T-helper 22 cell (primary cell): Measurements from ENCODE around the gene DEDD.

Experiments
- DNase-seq: peaks from one replicate; pipeline ENCODE4 v3.0.0-alpha.2; 2020; ENCODE audit warnings: low read depth

Gene DEDD

GRCh38 chr1:161162806-161163205 is 30.3 kb upstream of the DEDD start:
- no peak for DNase-seq

- DNase-seq = no peak
Observed at GRCh38 chr1:161162052-161162451, 29.6 kb upstream of the DEDD start.

- DNase-seq = no peak
Observed at GRCh38 chr1:161161652-161162051, 29.2 kb upstream of the DEDD start.

GRCh38 chr1:161160671-161161145 is 28.2 kb upstream of the DEDD start:
- no peak for DNase-seq

DNA sequence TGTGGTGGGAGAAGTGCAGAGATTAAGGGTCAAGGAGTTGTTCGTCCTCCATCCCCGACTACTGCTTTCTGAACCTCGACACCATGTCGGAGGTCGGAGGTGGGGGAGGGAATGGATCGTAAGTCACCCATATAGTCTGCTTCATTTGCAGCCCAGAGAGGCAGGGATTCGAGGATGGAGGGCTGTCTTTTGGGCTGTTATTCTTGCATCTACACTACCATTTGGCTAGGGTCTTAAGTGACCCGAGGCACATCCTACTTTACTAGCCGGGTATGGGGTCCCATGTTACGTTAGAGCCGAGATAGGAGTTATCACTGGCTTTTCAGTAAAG is 27.4 kb upstream of the DEDD start:
- no peak for DNase-seq

- DNase-seq = peak; percentile 84
Observed at GRCh38 chr1:161159087-161159912, 26.8 kb upstream of the DEDD start, which contains the start of gene USP21. Gene USP21 (plus strand): TSS chr1:161159500. CDS start chr1:161160641, 1,141 bp downstream.

GRCh38 chr1:161158316-161159010 is 26.0 kb upstream of the DEDD start:
- DNase-seq = no peak

GRCh38 chr1:161157867-161158266 is 25.4 kb upstream of the DEDD start:
- no peak for DNase-seq

GRCh38 chr1:161153682-161154337 is 21.3 kb upstream of the DEDD start, which contains the start of gene UFC1:
Gene UFC1 (plus strand): TSS chr1:161153978. CDS start chr1:161153998, 20 bp downstream.
- peak; percentile 78 for DNase-seq

DNA sequence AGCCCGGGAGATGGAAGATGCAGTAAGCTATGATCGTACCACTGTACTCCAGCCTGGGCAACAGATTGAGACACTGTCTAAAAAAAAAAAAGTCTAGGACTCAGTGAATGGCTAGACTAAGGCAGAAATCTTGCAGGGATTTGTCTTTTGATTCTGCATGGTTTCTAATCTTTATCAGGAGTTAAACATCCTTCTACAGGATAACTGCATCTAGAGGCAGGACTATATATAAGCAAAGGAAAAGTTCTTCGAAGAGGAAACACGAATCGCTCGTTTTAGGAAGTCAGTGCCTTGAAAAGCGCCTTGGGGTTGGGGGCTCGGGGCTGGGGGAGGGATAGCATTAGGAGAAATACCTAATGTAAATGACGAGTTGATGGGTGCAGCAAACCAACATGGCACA is 20.7 kb upstream of the DEDD start:
- no peak for DNase-seq

GRCh38 chr1:161145832-161146231 is 13.4 kb upstream of the DEDD start:
- DNase-seq = no peak

GRCh38 chr1:161140755-161141400 is 8.4 kb upstream of the DEDD start:
- no peak for DNase-seq

DNA sequence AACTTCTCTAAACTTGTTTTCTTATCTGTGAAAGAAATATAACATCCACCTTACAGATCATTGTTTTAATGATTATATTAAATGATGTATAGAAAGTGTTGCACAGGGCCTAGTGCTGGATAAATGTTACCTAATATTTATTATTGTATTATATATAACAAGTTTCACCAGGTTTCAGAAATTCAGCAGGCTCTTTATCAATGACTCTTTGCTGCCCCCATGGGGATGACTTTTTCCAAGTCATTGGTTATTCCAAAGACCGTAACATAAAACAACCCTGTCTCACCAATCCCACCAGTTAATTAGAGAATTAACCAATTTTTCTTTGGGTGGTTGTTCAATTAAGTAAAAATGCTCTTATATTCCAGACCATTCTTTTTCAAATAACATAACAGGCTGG is 7.3 kb upstream of the DEDD start:
- DNase-seq = no peak

DNA sequence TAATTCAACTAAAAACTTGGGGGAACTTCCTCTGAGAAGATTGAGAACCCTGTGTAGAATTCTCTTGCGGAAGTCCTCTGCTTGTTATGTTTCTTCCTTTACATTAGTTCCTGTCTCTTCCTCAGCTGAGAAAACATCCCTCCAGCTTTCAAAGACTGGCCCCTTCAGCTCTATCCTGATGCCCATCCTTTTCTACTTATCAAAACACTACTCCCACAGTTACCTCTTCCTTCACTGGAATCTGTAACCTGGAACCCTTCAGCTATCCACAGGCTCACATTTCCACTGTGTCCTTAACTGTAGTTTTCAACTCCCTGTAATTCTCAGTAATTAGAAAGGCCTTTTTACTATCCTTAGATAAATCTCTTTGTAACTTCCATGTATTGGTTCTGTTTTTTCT is 6.0 kb upstream of the DEDD start:
- no peak for DNase-seq

DNA sequence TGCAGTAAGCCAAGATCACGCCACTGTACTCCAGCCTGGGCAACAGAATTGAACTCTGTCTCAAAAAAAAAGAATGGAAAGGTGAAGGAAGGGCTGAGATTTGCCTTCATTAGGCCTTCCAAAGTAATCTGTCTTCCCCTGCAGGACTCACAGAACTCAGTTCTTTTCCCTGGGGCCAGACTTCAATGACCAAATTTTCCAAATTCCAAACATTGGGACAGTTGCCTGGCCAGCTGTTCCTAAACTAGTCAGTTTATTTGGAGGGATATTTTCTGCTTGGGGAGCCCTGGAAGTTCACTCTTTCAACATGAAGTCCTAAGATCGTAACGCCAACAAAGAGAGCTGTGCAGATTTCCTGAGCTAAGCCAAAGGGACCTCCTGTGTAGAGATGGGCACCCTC is 5.4 kb upstream of the DEDD start:
- no peak for DNase-seq

DNA sequence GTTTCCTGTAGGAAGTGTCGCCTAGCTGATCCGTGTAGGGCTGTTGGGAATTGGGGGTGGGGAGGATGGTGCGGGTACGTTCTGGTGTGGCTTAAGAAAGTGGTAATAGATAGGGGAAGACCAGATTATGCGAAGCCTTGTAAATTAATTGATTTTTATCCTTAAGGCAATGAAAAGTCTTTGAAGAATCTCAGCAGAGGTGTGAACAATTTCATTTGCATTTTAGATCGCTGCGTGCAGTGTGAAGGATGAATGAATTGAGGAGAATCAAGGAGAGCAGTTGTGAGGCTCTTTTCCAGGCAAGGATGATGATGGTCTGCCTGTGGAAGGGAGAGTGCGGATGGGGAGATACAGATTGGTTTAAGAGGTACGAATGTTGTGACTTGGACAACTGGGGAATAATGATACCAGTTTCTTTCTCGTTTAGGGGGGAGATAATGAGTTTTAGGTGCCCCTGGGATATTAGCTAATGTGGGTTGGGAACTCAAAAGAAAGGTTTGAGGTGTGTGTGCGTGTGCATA is 813 bp upstream of the DEDD start:
- no peak for DNase-seq

DNA sequence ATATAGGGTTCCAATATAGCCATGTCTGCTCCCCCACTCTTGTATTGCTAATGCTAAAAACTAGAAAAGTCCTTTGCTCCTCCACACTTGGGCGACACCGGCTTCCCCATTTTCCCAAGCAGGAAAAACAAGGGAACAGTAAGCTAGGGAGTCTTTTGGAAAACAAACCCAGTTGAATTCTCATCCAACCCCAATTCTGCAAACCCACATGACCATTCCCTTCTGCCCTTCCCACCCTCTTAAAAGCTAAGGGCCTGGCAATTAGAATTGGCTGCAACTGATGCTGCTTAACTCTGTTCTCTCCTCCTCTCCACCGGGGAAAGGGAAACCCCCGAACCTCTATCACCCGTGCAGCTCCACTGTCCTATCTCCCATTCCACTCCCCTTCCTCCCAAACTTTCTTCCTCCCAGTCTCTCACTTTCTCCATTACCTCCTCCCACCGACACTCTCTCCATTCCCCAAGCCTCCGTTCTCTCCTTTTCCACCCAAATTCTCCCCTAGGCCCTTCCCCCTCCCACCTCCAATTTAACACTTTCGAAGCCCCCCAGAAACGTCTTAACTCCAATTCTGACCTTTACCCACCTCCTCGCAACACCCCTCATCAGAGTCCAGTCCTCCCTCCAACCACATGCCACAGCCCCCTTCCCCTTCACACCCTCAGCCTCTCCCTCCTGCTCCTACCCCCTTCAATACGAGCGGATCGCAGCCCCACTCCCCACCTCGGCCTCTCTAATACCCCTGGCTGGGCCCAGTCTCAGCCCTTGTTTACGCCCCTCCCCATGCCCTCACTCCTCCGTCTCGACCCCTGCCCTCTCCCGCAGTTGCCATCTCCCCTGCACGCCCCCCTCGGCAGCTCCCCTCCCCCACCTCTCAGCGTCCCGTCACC is 701 bp downstream of the DEDD start:
- no peak for DNase-seq

DNA sequence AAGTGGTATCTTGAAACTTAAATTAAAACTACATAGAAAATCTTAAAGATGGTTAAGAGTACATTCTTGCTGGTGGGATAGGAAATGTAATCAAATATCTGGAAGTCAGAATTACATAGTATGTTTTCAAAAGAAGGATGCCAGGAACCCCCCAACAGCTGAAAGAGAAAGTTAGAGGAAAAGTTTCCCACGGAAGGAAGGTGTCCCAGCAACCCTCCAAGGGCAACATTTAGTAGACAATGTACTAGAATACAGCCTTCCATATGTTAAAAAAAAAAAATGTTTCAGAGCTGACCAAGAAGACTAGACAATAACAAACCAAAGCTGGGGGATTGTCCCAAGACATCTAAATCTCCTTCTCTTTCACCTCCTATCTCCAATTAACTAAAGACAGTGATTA is 2.2 kb downstream of the DEDD start:
- DNase-seq = no peak

DNA sequence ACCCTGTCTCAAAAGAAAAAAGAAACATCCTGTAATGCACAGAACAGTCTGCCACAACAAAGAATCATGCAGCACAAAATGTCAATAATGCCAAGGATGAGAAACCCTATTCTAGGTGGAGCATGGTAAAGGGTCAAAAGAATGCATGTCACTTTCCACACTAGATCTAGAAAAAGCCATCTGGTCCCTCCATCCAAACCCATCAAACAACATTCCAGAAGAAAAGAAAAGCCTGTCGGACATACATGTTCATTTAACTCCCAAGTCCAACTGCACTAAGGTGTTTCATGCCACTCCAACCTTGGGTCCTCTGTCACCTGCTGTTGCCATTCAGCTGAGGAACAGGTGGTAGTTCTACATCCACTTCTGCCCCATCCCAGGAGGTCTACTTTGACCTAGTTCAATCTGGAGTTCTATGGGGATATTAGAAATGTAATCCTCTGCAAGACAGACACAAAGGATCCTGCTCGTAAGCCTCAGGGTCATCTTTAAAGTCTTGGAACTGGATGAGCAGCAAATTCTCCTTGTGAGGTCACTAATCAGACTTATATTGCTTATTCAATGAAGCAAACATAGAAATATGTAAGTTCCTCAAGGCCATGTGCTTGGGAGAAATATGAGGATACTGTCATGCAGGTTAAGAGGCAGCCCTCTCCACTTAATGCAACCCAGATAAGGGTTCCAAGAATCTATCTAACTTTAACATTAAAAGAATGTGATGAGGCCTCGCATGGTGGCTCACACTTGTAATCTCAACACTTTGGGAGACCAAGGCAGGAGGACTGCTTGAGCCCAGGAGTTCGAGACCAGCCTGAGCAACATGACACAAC is 3.7 kb downstream of the DEDD start:
- no peak for DNase-seq

GRCh38 chr1:161127649-161128048 is 4.8 kb downstream of the DEDD start:
- DNase-seq = no peak
